Keratinocyte (primary cell): ENCODE results near the gene IGFBP4. TPM values are rescaled to one million over a fixed set of nuclear protein-coding genes. Genes with fewer than 3 reads are reported as not detected.
"Not testable (repeated sequence)": the region's sequence is repeated elsewhere in the genome, so short reads cannot be mapped to it uniquely, and the experiment has no call there.

ENCODE experiments used
- DNase-seq: peaks from one replicate; pipeline ENCODE4 v3.0.0-alpha.2; 2011; ENCODE audit warnings: low read depth, missing footprints, low spot score
- FAIRE-seq: peaks from 2 replicates; lab custom pipeline; 2011; peaks lifted over from hg19 to GRCh38; lab: Jason Lieb, UNC
- H2AFZ ChIP-seq: 2 replicates; pipeline ENCODE4 v1.6.0; 2012; ENCODE audit warnings: low read length, control low read depth, inconsistent platforms; ENCODE audit not compliant: control insufficient read depth
- H3K27ac ChIP-seq: 2 replicates; pipeline ENCODE4 v1.5.1; 2011; ENCODE audit warnings: low read length; ENCODE audit not compliant: control insufficient read depth, insufficient read depth
- H3K27me3 ChIP-seq: 3 replicates; pipeline ENCODE4 v1.6.0; 2011; ENCODE audit warnings: low read length; ENCODE audit not compliant: control insufficient read depth, insufficient read depth; ENCODE audit errors: extremely low read depth
- H3K36me3 ChIP-seq, 2 experiments: 2 replicates in 1 of 2; 3 replicates in 1 of 2; pipeline ENCODE4 v1.5.1; 2011; ENCODE audit warnings: low read length in 2 of 2, mild to moderate bottlenecking in 1 of 2; ENCODE audit not compliant: control insufficient read depth in 2 of 2, insufficient read depth in 2 of 2; ENCODE audit errors: extremely low read depth in 1 of 2
- H3K4me1 ChIP-seq: 3 replicates; pipeline ENCODE4 v1.5.1; 2011; ENCODE audit warnings: low read length; ENCODE audit not compliant: control insufficient read depth, insufficient read depth; ENCODE audit errors: extremely low read depth
- H3K4me2 ChIP-seq: 3 replicates; pipeline ENCODE4 v1.6.0; 2011; ENCODE audit warnings: low read depth, low read length; ENCODE audit not compliant: control insufficient read depth, insufficient read depth; ENCODE audit errors: extremely low read depth
- H3K4me3 ChIP-seq, 3 experiments: fragments of 200-600 bp in 1 of 3; sonication (generic) in 1 of 3; 2 replicates in 2 of 3; 3 replicates in 1 of 3; pipeline ENCODE4 v1.5.1; 2011 to 2016; ENCODE audit warnings: low read length in 3 of 3, mild to moderate bottlenecking in 3 of 3, control low read depth in 2 of 3, inconsistent platforms in 1 of 3, low read depth in 1 of 3, mixed read lengths in 1 of 3, mixed run types in 1 of 3, moderate library complexity in 1 of 3; ENCODE audit not compliant: control insufficient read depth in 2 of 3, insufficient read depth in 2 of 3; ENCODE audit errors: extremely low read depth in 1 of 3
- H3K79me2 ChIP-seq: 2 replicates; pipeline ENCODE4 v1.6.0; 2012; ENCODE audit warnings: low read length; ENCODE audit not compliant: control insufficient read depth, insufficient read depth
- H3K9ac ChIP-seq: 3 replicates; pipeline ENCODE4 v1.6.0; 2011; ENCODE audit warnings: low read length; ENCODE audit not compliant: control insufficient read depth, insufficient read depth; ENCODE audit errors: extremely low read depth
- H3K9me1 ChIP-seq: 3 replicates; pipeline ENCODE4 v1.6.0; 2011; ENCODE audit warnings: low read length; ENCODE audit not compliant: control insufficient read depth, insufficient read depth; ENCODE audit errors: extremely low read depth
- H3K9me3 ChIP-seq: 2 replicates; pipeline ENCODE4 v1.5.1; 2012; ENCODE audit warnings: low read depth, low read length; ENCODE audit not compliant: control insufficient read depth
- H4K20me1 ChIP-seq: 3 replicates; pipeline ENCODE4 v1.6.0; 2011; ENCODE audit warnings: low read length; ENCODE audit not compliant: control insufficient read depth, insufficient read depth; ENCODE audit errors: extremely low read depth
- CTCF ChIP-seq, 3 experiments: IDR thresholded peaks in 1 of 3; conservative IDR thresholded peaks in 1 of 3; optimal IDR thresholded peaks in 1 of 3; 2 replicates in 2 of 3; 3 replicates in 1 of 3; pipeline versions ENCODE3 to v1.5.1; 2011; ENCODE audit warnings: low read length in 3 of 3, mild to moderate bottlenecking in 3 of 3, moderate library complexity in 2 of 3, control low read depth in 1 of 3, inconsistent platforms in 1 of 3; ENCODE audit not compliant: insufficient read depth in 2 of 3; ENCODE audit errors: extremely low read depth in 1 of 3
- EZH2 ChIP-seq: IDR thresholded peaks from one replicate; pipeline ENCODE4 v1.6.1; 2012; ENCODE audit warnings: inconsistent platforms, mild to moderate bottlenecking, low read length, moderate library complexity
- dilution Hi-C: fragments of 300-500 bp; cut with MboI; formaldehyde crosslinking; loops from one replicate; pipeline ENCODE4 v1.7.0; 2020; ENCODE audit warnings: low sequenced_read_pairs; ENCODE audit not compliant: extremely low pct_ligation_motif_present
- polyA plus RNA-seq, 5 experiments: library from polyadenylated mRNA; depleted of rRNA in 3 of 5; stranded (reverse) in 3 of 5; stranded (forward) in 1 of 5; unstranded in 1 of 5; fragments of >200 nt; gene quantifications; 1 replicate in 1 of 5; 2 replicates in 3 of 5; 3 replicates in 1 of 5; pipeline versions ENCODE4 v1.2.1 to v1.2.3, GENCODE V29; 2011 to 2012; ENCODE audit warnings: missing spikeins in 2 of 5, low read depth in 1 of 5, low replicate concordance in 1 of 5

The IGFBP4 gene
- polyA plus RNA-seq, 1 donor (not counting 4 experiments of a cell fraction or from before 2014, with no cell fraction given) = 6.0 TPM

GRCh38 chr17:40407460-40407859 is 35.8 kb upstream of the IGFBP4 start:
- Histone ChIP-seq H3K4me3 (no peak overlapping the region), H3K79me2 (no peaks in the 10 kb centered on the region), H3K9me1 (no peaks in the 10 kb centered on the region), H3K27me3 (no peaks in the 10 kb centered on the region), H3K36me3 (peaks cover 0 to 17% of the 10 kb centered on the region in 2 experiments), H4K20me1 (no peaks in the 10 kb centered on the region), H3K4me1 (no peaks in the 10 kb centered on the region), H3K4me2 (no peak overlapping the region), H2AFZ (no peak overlapping the region), H3K27ac (no peak overlapping the region), H3K9ac (no peak overlapping the region), H3K9me3 (no peaks in the 10 kb centered on the region)
- dilution Hi-C loops = no loop called here
- TF ChIP-seq EZH2 (no peak), CTCF (optimal IDR thresholded peaks at IDR 0.05 in 1 of 3, IDR thresholded peaks at IDR 0.05 in 1 of 3, conservative IDR thresholded peaks at IDR 0.05 in 1 of 3; ENCODE audit: extremely low read depth in 1 of 3, insufficient read depth in 2 of 3, low read length in 3 of 3) (no peak)
- DNase-seq = no peak
- FAIRE-seq = no peak

- H3K79me2 ChIP-seq, H3K4me2 ChIP-seq, dilution Hi-C loops, FAIRE-seq, H2AFZ ChIP-seq, H3K9me1 ChIP-seq, H3K9ac ChIP-seq, H3K27ac ChIP-seq, H3K4me3 ChIP-seq, H3K4me1 ChIP-seq, H3K9me3 ChIP-seq, H3K27me3 ChIP-seq, DNase-seq, H4K20me1 ChIP-seq: not testable (repeated sequence)
- peaks cover 0 to 19% of the 10 kb centered on the region in 2 experiments for H3K36me3 ChIP-seq
Observed at GRCh38 chr17:40409540-40409939, 33.7 kb upstream of the IGFBP4 start.

- Histone ChIP-seq H3K27me3 (no peaks in the 10 kb centered on the region), H3K9me1 (no peaks in the 10 kb centered on the region), H3K4me3 (no peak overlapping the region), H3K4me1 (peaks cover under 1% of the 10 kb centered on the region), H3K9ac (no peak overlapping the region), H4K20me1 (no peaks in the 10 kb centered on the region), H2AFZ (no peak overlapping the region), H3K9me3 (no peaks in the 10 kb centered on the region), H3K36me3 (peaks cover 0 to 19% of the 10 kb centered on the region in 2 experiments), H3K27ac (no peak overlapping the region), H3K79me2 (peaks cover 5% of the 10 kb centered on the region), H3K4me2 (no peak overlapping the region)
- dilution Hi-C loops = loop anchor here (10.0 kb wide), 1 partner anchor 155 kb away; the partner anchor contains the start of gene CCR7
- TF ChIP-seq CTCF (optimal IDR thresholded peaks at IDR 0.05 in 1 of 3, IDR thresholded peaks at IDR 0.05 in 1 of 3, conservative IDR thresholded peaks at IDR 0.05 in 1 of 3; ENCODE audit: extremely low read depth in 1 of 3, insufficient read depth in 2 of 3, low read length in 3 of 3) (no peak), EZH2 (no peak)
- FAIRE-seq = no peak
- no peak for DNase-seq
Observed at GRCh38 chr17:40410082-40410481, 33.2 kb upstream of the IGFBP4 start.
